IMR-90 (cell line): Measurements from ENCODE around the gene TANK.

ENCODE experiments used
- NFE2L2 ChIP-seq: fragments of 150-350 bp; IDR thresholded peaks from 2 replicates; pipeline ENCODE4 v1.6.1; 2016; ENCODE audit warnings: low read depth, mild to moderate bottlenecking, low read length
- TF ChIP-seq, protein P1 (sequence below): conservative IDR thresholded peaks from 2 replicates; pipeline ENCODE4 v1.5.1; 2012; ENCODE audit warnings: mild to moderate bottlenecking, low read depth, low read length, improper control_type of control experiment

DNA sequence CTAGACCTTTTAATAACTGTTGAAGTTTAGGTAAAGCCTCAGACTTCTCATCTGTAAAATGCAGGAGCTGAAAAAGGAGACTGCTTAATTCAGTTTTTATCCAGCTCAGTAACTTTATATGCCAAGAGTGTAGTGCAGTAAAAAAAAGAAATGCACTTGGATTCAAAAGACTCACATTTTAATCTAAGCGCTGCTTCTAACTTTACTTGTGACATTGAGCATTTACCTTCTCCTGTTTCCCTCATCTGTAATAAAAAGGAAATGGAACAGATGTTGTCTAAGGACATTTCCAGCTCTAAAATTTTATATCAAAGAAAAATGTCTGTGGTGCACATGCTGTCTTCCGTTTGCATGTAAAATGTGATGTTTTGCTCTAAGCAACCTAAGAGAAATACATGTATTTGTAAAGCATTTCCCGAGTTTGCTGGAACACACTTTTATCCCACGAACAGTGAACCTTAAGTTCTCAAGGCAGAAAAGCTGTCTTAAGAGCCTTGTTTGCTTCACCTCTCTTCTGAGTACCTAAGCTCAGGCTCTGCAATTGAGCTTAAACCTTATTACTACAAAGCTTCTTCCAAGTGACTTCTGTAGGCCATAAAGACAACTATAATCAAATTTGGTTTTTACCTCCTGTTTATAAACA, 24.2 kb upstream of the TANK start:
- no peak for TF ChIP-seq NFE2L2
- TF ChIP-seq, protein P1, sequence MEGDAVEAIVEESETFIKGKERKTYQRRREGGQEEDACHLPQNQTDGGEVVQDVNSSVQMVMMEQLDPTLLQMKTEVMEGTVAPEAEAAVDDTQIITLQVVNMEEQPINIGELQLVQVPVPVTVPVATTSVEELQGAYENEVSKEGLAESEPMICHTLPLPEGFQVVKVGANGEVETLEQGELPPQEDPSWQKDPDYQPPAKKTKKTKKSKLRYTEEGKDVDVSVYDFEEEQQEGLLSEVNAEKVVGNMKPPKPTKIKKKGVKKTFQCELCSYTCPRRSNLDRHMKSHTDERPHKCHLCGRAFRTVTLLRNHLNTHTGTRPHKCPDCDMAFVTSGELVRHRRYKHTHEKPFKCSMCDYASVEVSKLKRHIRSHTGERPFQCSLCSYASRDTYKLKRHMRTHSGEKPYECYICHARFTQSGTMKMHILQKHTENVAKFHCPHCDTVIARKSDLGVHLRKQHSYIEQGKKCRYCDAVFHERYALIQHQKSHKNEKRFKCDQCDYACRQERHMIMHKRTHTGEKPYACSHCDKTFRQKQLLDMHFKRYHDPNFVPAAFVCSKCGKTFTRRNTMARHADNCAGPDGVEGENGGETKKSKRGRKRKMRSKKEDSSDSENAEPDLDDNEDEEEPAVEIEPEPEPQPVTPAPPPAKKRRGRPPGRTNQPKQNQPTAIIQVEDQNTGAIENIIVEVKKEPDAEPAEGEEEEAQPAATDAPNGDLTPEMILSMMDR, result no peak
